ENCODE data around the gene SH2B3. TPM values are rescaled to one million over a fixed set of nuclear protein-coding genes. Genes with fewer than 3 reads are reported as not detected.

The SH2B3 gene
- total RNA-seq, 1 donor from 2014 or later = 2.8 TPM

DNA sequence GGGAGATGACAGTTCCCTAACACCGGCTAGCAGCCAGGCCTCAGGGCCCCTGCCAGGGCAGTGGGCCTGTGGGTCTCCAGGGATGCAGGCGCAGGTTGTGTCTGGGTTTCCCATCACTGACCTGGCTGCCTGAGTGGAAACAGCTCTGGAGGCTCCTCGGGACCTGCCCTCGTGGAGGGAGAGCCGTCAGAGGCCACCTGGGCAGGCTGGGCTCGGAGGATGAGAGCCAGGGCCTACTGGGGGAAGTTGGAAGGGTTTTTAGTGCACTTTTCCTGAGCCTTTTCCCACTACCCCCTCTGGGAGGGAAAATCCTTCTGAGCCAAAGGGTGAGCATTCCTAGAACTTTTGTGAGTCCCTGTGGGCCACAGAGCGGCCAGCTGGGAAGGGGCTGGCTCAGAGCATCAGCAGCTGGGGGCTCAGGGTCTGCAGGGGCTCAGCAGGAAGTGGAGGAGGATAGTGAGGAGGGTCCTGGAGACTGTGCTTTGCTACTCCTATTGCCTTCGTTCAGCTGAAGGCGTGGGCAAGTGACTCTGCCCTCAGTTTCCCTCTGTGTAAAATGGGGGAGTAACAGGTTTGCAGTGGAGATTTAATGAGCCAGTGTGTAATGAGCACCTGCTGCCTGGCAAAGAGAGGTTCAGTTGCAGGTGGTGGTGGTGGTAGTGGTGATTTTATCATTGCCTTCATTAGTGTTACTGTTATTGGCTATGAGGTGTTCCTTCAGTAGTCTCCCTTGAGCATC, 1.8 kb downstream of the SH2B3 start:
- Histone ChIP-seq H3K9ac (no peak overlapping the region), H3K4me1 (peaks cover 32% of the 10 kb centered on the region), H3K27me3 (peaks cover 37% of the 10 kb centered on the region), H3K36me3 (no peaks in the 10 kb centered on the region), H3K79me2 (ENCODE audit: low read depth) (peaks cover 11% of the 10 kb centered on the region), H3K4me3 (peak overlapping the region; percentile 79), H3K9me3 (ENCODE audit: low read depth) (no peaks in the 10 kb centered on the region), H3K4me2 (peak overlapping the region; percentile 89), H2AFZ (replicated peaks) (no peak overlapping the region), H4K20me1 (ENCODE audit: low read depth) (peaks cover 20% of the 10 kb centered on the region), H3F3A (ENCODE audit: low read depth) (peaks cover 50% of the 10 kb centered on the region), H3K27ac (no peak overlapping the region)
- DNase-seq (ENCODE audit: low spot score) = peak; percentile 51
- Mint-ChIP-seq H3K4me1 (peaks cover 48% of the 10 kb centered on the region), H3K36me3 (no peaks in the 10 kb centered on the region), H3K9me3 (peaks cover 2% of the 10 kb centered on the region), H3K4me3 (peak overlapping the region; percentile 81), H3K27me3 (ENCODE audit: insufficient read depth, low read depth) (peaks cover 11% of the 10 kb centered on the region), H3K27ac (no peak overlapping the region)
- no peak for TF ChIP-seq EZH2phosphoT487 (IDR thresholded peaks at IDR 0.05)
- no peak for TF ChIP-seq EZH2 (IDR thresholded peaks at IDR 0.05)
- TF ChIP-seq, protein P1, sequence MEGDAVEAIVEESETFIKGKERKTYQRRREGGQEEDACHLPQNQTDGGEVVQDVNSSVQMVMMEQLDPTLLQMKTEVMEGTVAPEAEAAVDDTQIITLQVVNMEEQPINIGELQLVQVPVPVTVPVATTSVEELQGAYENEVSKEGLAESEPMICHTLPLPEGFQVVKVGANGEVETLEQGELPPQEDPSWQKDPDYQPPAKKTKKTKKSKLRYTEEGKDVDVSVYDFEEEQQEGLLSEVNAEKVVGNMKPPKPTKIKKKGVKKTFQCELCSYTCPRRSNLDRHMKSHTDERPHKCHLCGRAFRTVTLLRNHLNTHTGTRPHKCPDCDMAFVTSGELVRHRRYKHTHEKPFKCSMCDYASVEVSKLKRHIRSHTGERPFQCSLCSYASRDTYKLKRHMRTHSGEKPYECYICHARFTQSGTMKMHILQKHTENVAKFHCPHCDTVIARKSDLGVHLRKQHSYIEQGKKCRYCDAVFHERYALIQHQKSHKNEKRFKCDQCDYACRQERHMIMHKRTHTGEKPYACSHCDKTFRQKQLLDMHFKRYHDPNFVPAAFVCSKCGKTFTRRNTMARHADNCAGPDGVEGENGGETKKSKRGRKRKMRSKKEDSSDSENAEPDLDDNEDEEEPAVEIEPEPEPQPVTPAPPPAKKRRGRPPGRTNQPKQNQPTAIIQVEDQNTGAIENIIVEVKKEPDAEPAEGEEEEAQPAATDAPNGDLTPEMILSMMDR (IDR thresholded peaks at IDR 0.05) = no peak

DNA sequence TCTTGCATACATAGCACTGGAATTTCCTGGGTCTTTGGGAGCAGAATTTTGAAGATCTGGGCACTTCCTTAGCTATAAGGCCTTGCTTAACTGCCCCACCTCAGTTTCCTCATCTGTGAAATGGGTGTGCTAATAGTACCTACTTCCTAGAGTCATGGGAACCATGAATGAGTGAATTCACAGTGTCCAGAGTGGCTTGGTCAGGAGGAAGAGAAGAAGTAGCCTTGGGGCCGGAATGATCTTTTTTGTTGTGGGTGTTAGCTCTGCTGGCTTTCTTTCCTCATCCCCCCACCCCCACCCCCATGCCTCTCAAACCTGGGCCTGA, 2.4 kb downstream of the SH2B3 start:
- Histone ChIP-seq H3K4me1 (peaks cover 33% of the 10 kb centered on the region), H3K4me3 (no peak overlapping the region), H4K20me1 (ENCODE audit: low read depth) (peaks cover 20% of the 10 kb centered on the region), H3K9me3 (ENCODE audit: low read depth) (no peaks in the 10 kb centered on the region), H3K79me2 (ENCODE audit: low read depth) (peaks cover 11% of the 10 kb centered on the region), H3K36me3 (no peaks in the 10 kb centered on the region), H3K27ac (no peak overlapping the region), H3F3A (ENCODE audit: low read depth) (peaks cover 45% of the 10 kb centered on the region), H2AFZ (replicated peaks) (no peak overlapping the region), H3K9ac (no peak overlapping the region), H3K27me3 (peaks cover 36% of the 10 kb centered on the region), H3K4me2 (no peak overlapping the region)
- TF ChIP-seq, protein P1 (IDR thresholded peaks at IDR 0.05) = no peak
- TF ChIP-seq EZH2 (IDR thresholded peaks at IDR 0.05) = no peak
- no peak for TF ChIP-seq EZH2phosphoT487 (IDR thresholded peaks at IDR 0.05)
- H3K9me3 Mint-ChIP-seq = peaks cover 2% of the 10 kb centered on the region
- no peak overlapping the region for H3K27ac Mint-ChIP-seq
- no peak for DNase-seq (ENCODE audit: low spot score)
- no peaks in the 10 kb centered on the region for H3K36me3 Mint-ChIP-seq
- peaks cover 50% of the 10 kb centered on the region for H3K4me1 Mint-ChIP-seq
- H3K27me3 Mint-ChIP-seq (ENCODE audit: insufficient read depth, low read depth) = peaks cover 8% of the 10 kb centered on the region
- peak overlapping the region; percentile 81 for H3K4me3 Mint-ChIP-seq

DNA sequence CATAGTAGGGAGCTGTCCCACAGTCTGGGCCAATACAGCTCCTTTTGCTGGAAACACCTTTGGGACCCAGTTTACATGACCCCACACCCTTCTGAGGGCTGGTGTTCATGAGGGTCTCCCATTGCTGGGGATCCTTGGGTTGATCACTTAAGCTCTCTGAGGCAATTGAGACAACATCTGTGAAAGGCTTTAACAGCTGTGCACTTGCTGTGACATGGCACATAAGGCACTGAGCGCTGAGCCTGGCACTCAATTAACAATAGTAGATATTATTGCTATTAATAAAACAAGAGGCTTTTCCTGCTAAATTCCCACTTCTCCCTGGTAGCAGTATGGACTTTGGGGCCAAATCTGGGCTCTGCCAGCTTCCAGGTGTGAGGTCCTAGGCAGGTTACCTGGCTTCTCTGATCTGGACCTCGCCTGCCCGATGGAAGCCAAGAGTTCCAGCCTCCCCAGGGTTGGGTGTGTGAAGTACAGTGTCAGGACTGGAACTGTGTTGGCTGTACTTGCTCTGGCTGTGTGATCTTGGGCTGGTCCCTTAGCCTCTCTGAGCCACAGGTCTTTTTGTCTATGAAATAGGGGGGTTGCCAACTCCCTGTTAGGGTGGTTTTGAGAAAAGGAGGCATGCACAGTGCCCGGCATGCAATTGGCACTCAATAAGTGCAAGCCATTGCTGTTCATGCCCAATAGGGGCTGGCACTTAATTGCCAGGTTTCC, 3.1 kb downstream of the SH2B3 start:
- Histone ChIP-seq H2AFZ (replicated peaks) (no peak overlapping the region), H3K4me2 (no peak overlapping the region), H3K4me1 (peaks cover 33% of the 10 kb centered on the region), H3K9ac (no peak overlapping the region), H3K36me3 (no peaks in the 10 kb centered on the region), H3K4me3 (no peak overlapping the region), H3K27ac (no peak overlapping the region), H3K79me2 (ENCODE audit: low read depth) (peaks cover 11% of the 10 kb centered on the region), H4K20me1 (ENCODE audit: low read depth) (peaks cover 20% of the 10 kb centered on the region), H3K27me3 (peaks cover 28% of the 10 kb centered on the region), H3F3A (ENCODE audit: low read depth) (peaks cover 38% of the 10 kb centered on the region), H3K9me3 (ENCODE audit: low read depth) (no peaks in the 10 kb centered on the region)
- Mint-ChIP-seq H3K4me1 (peaks cover 54% of the 10 kb centered on the region), H3K4me3 (peak overlapping the region; percentile 21), H3K27me3 (ENCODE audit: insufficient read depth, low read depth) (peaks cover 8% of the 10 kb centered on the region), H3K27ac (no peak overlapping the region), H3K9me3 (no peaks in the 10 kb centered on the region), H3K36me3 (no peaks in the 10 kb centered on the region)
- TF ChIP-seq EZH2 (IDR thresholded peaks at IDR 0.05) = no peak
- TF ChIP-seq, protein P1 (IDR thresholded peaks at IDR 0.05) = no peak
- TF ChIP-seq EZH2phosphoT487 (IDR thresholded peaks at IDR 0.05) = no peak
- DNase-seq (ENCODE audit: low spot score) = no peak
